Esophagus squamous epithelium (tissue), 5 donors: ENCODE results near the gene VCL. TPM values are rescaled to one million over a fixed set of nuclear protein-coding genes. Genes with fewer than 3 reads are reported as not detected.
A peak's percentile ranks its signal among the peaks of the same experiment; 100 is the strongest.
"Not testable (repeated sequence)": the region's sequence is repeated elsewhere in the genome, so short reads cannot be mapped to it uniquely, and the experiment has no call there.

Experiments
- DNase-seq: peaks from one replicate; lab custom pipeline; 2025; lab: John Stamatoyannopoulos, UW
- H3K27ac ChIP-seq, 4 donors: fragments of 200-600 bp; sonication (generic); one replicate each; pipeline ENCODE4 v1.5.1; 2016 to 2019; ENCODE audit warnings: mild to moderate bottlenecking in 1 of 4
- H3K27me3 ChIP-seq, 4 donors: fragments of 200-600 bp; sonication (generic); 1 replicate in 3 of 4; 2 replicates in 1 of 4; pipeline versions ENCODE4 v1.5.1 to v1.6.0; 2017 to 2021; ENCODE audit warnings: antibody characterized with exemption in 1 of 4
- H3K36me3 ChIP-seq, 3 donors: fragments of 200-600 bp; sonication (generic); one replicate each; pipeline ENCODE4 v1.5.1; 2016 to 2019
- H3K4me1 ChIP-seq, 3 donors: fragments of 200-600 bp; sonication (generic); one replicate each; pipeline ENCODE4 v1.5.1; 2017 to 2019
- H3K4me3 ChIP-seq, 4 donors: fragments of 200-600 bp; sonication (generic); 1 replicate in 3 of 4; 2 replicates in 1 of 4; pipeline ENCODE4 v1.5.1; 2016 to 2019; ENCODE audit warnings: mild to moderate bottlenecking in 2 of 4, moderate library complexity in 1 of 4
- H3K9me3 ChIP-seq, 3 donors: fragments of 200-600 bp; sonication (generic); one replicate each; pipeline ENCODE4 v1.5.1; 2016 to 2019
- CTCF ChIP-seq, 6 experiments: fragments of 450-650 bp in 4 of 6; fragments of 200-600 bp in 2 of 6; sonication (generic) in 2 of 6; IDR thresholded peaks; one replicate each; pipeline ENCODE4 v1.5.1; 2016 to 2019; ENCODE audit warnings: antibody characterized with exemption in 6 of 6, mild to moderate bottlenecking in 4 of 6, moderate library complexity in 4 of 6
- POLR2A ChIP-seq, 4 donors: fragments of 450-650 bp; IDR thresholded peaks; one replicate each; pipeline ENCODE4 v1.6.1; 2017; ENCODE audit warnings: antibody characterized with exemption in 4 of 4, mild to moderate bottlenecking in 4 of 4, moderate library complexity in 3 of 4
- WGBS, 2 donors: methylation state at CpG; one replicate each; pipeline ENCODE4 v1.1.5; 2018; 5-methylcytosine and 5-hydroxymethylcytosine counted together
- intact Hi-C: fragments of 100-400 bp; cut with DNase I; formaldehyde crosslinking; loops from one replicate; pipeline ENCODE4 v1.15.0; 2022
- total RNA-seq, 4 donors: library from RNA; depleted of rRNA; stranded (reverse); fragments of >200 nt; gene quantifications; one replicate each; pipeline ENCODE4 v1.1.0, GENCODE V29; 2016
- donor health status: DM: yes; HTN: yes; CAD: no.

The VCL gene
- total RNA-seq, 4 donors from 2014 or later: 64.8 to 143 (median 75.0) TPM

GRCh38 chr10:74140553-74140952 lies 142.6 kb downstream of the VCL start:
- Histone ChIP-seq H3K9me3 (no peaks in the 10 kb centered on the region), H3K27me3 (no peaks in the 10 kb centered on the region), H3K36me3 (peaks cover 16 to 43% (median 24%) of the 10 kb centered on the region in 3 donors), H3K4me3 (no peak overlapping the region), H3K4me1 (peaks cover 4 to 13% (median 11%) of the 10 kb centered on the region in 3 donors), H3K27ac (no peak overlapping the region)
- intact Hi-C loops: no loop called here
- no peak for TF ChIP-seq CTCF (IDR thresholded peaks at IDR 0.05)
- no peak for TF ChIP-seq POLR2A (IDR thresholded peaks at IDR 0.05)
- no peak for DNase-seq
- WGBS, 2 donors: 66 to 71% methylated on average over 2 of the region's 2 CpGs

- no peak overlapping the region for H3K4me3 ChIP-seq
- WGBS, 2 donors: 21 to 23% methylated on average over 2 of the region's 2 CpGs
These were observed 147.2 kb downstream of the VCL start for GRCh38 chr10:74145133-74145532.

GRCh38 chr10:74146980-74147379 lies 149.1 kb downstream of the VCL start:
- H3K4me3 ChIP-seq, H3K9me3 ChIP-seq, DNase-seq, intact Hi-C loops, H3K27me3 ChIP-seq, H3K27ac ChIP-seq: not testable (repeated sequence)
- peaks cover 19 to 50% (median 28%) of the 10 kb centered on the region in 3 donors for H3K4me1 ChIP-seq
- 83 to 93% methylated on average over 10 of the region's 10 CpGs for WGBS, 2 donors
- H3K36me3 ChIP-seq: peaks cover 0 to 22% (median 0%) of the 10 kb centered on the region in 3 donors

More at GRCh38 chr10:74145133-74145532, 147.2 kb downstream of the VCL start:
- no peak for DNase-seq
- Histone ChIP-seq H3K36me3 (peaks cover 0 to 26% (median 0%) of the 10 kb centered on the region in 3 donors), H3K4me1 (peaks cover 14 to 44% (median 28%) of the 10 kb centered on the region in 3 donors), H3K27me3 (no peaks in the 10 kb centered on the region), H3K9me3 (no peaks in the 10 kb centered on the region), H3K27ac (peak overlapping the region in 2 of 4 donors; percentile 14 to 19)
- TF ChIP-seq POLR2A (IDR thresholded peaks at IDR 0.05) (no peak), CTCF (IDR thresholded peaks at IDR 0.05) (no peak)
- intact Hi-C loops: no loop called here

GRCh38 chr10:74150204-74150989 lies 152.5 kb downstream of the VCL start, which contains the start of gene AP3M1:
Gene AP3M1, minus strand, starts transcription at chr10:74150828. Its CDS starts 12,449 bp downstream, at chr10:74138379.
- peak; percentile 65 for DNase-seq
- Histone ChIP-seq H3K4me1 (peaks cover 27 to 62% (median 31%) of the 10 kb centered on the region in 3 donors), H3K9me3 (no peaks in the 10 kb centered on the region), H3K4me3 (peak within 1 kb of the TSS; percentile 73 to 99 (median 96)), H3K27me3 (no peaks in the 10 kb centered on the region), H3K36me3 (peaks cover 0 to 22% (median 0%) of the 10 kb centered on the region in 3 donors), H3K27ac (peak within 1 kb of the TSS; percentile 88 to 95 (median 92))
- TF ChIP-seq CTCF (IDR thresholded peaks at IDR 0.05) (peak in 1 of 6 experiments; percentile 9), POLR2A (IDR thresholded peaks at IDR 0.05) (no peak)
- intact Hi-C loops: no loop called here
- 0 to 1% methylated on average over 17 to 22 of the region's 32 CpGs for WGBS, 2 donors

- H3K4me1 ChIP-seq: peaks cover 25 to 53% (median 27%) of the 10 kb centered on the region in 3 donors
- 0% methylated on average over 25 to 29 of the region's 57 CpGs for WGBS, 2 donors
- peak within 1 kb of the TSS; percentile 73 to 99 (median 96) for H3K4me3 ChIP-seq
These were observed 153.3 kb downstream of the VCL start, which contains the start of gene ADK for GRCh38 chr10:74150990-74151878. Gene ADK, plus strand, starts transcription at chr10:74151221. Its CDS starts 58 bp downstream, at chr10:74151279.

More at GRCh38 chr10:74150990-74151878, 153.3 kb downstream of the VCL start, which contains the start of gene ADK:
- Histone ChIP-seq H3K27ac (peak within 1 kb of the TSS; percentile 88 to 95 (median 92)), H3K27me3 (no peaks in the 10 kb centered on the region), H3K9me3 (no peaks in the 10 kb centered on the region), H3K36me3 (peaks cover 0 to 22% (median 0%) of the 10 kb centered on the region in 3 donors)
- intact Hi-C loops: no loop called here
- peak; percentile 93 for DNase-seq
- TF ChIP-seq CTCF (IDR thresholded peaks at IDR 0.05) (peak in 5 of 6 experiments; percentile 6 to 31 (median 19)), POLR2A (IDR thresholded peaks at IDR 0.05) (peak in 2 of 4 donors; percentile 53 to 81)
